HG02642 (cell line): ENCODE data around the gene SBK1.
A peak's percentile ranks its signal among the peaks of the same experiment; 100 is the strongest.
"Not testable (repeated sequence)": the region's sequence is repeated elsewhere in the genome, so short reads cannot be mapped to it uniquely, and the experiment has no call there.

Source experiments
- ATAC-seq: cut with Tn5 transposase; IDR thresholded peaks from one replicate; pipeline ENCODE4 v1.9.1; 2021; ENCODE audit warnings: mild to moderate bottlenecking; ENCODE audit not compliant: unreplicated experiment, poor library complexity

Gene SBK1

GRCh38 chr16:28326881-28327610 is 34.7 kb downstream of the SBK1 start:
- ATAC-seq, result peak; percentile 50

GRCh38 chr16:28330232-28330631 is 37.9 kb downstream of the SBK1 start:
- ATAC-seq, result not testable (repeated sequence)

- ATAC-seq, result not testable (repeated sequence)
These were observed 38.7 kb downstream of the SBK1 start for GRCh38 chr16:28330981-28331380.

GRCh38 chr16:28332632-28333031 is 40.3 kb downstream of the SBK1 start:
- not testable (repeated sequence) for ATAC-seq

- ATAC-seq, result not testable (repeated sequence)
These were observed 43.4 kb downstream of the SBK1 start for GRCh38 chr16:28335678-28336077.

GRCh38 chr16:28336940-28337710 is 44.8 kb downstream of the SBK1 start:
- not testable (repeated sequence) for ATAC-seq

GRCh38 chr16:28338230-28338629 is 45.9 kb downstream of the SBK1 start:
- not testable (repeated sequence) for ATAC-seq

- ATAC-seq, result not testable (repeated sequence)
These were observed 70.3 kb downstream of the SBK1 start for GRCh38 chr16:28362600-28362999.

GRCh38 chr16:28363408-28363807 is 71.1 kb downstream of the SBK1 start, which contains the start of gene NPIPB6:
NPIPB6 (minus strand) TSS chr16:28363508; CDS start chr16:28362822, 686 bp downstream.
- ATAC-seq, result not testable (repeated sequence)

- ATAC-seq, result peak; percentile 96
These were observed 72.2 kb downstream of the SBK1 start for GRCh38 chr16:28364268-28365173.

- ATAC-seq, result not testable (repeated sequence)
These were observed 75.6 kb downstream of the SBK1 start for GRCh38 chr16:28367926-28368325.
